Omental fat pad (tissue), 4 donors: ENCODE data around the gene MAGEB4. TPM values are rescaled to one million over a fixed set of nuclear protein-coding genes. Genes with fewer than 3 reads are reported as not detected.

Source experiments
- ATAC-seq: fragments of 150-250 bp; one replicate; pipeline ENCODE4 v1.9.1; 2016; ENCODE audit warnings: mild to moderate bottlenecking, moderate library complexity; ENCODE audit not compliant: low FRiP score
- DNase-seq: peaks from one replicate; pipeline ENCODE4 v3.0.0-alpha.2; 2019; ENCODE audit warnings: low spot score
- total RNA-seq, 4 donors: library from RNA; depleted of rRNA; stranded (reverse); fragments of >200 nt; gene quantifications; one replicate each; pipeline ENCODE4 v1.1.0, GENCODE V29; 2016
- TF ChIP-seq, protein P1 (sequence below), 3 donors: fragments of 450-650 bp; IDR thresholded peaks; one replicate each; pipeline ENCODE4 v1.5.1; 2016 to 2017; ENCODE audit warnings: antibody characterized with exemption in 3 of 3, mild to moderate bottlenecking in 3 of 3, moderate library complexity in 2 of 3

MAGEB4 gene
- total RNA-seq, 4 donors from 2014 or later = not detected

GRCh38 chrX:30220661-30221060, 21.1 kb upstream of the MAGEB4 start:
- TF ChIP-seq, protein P1, sequence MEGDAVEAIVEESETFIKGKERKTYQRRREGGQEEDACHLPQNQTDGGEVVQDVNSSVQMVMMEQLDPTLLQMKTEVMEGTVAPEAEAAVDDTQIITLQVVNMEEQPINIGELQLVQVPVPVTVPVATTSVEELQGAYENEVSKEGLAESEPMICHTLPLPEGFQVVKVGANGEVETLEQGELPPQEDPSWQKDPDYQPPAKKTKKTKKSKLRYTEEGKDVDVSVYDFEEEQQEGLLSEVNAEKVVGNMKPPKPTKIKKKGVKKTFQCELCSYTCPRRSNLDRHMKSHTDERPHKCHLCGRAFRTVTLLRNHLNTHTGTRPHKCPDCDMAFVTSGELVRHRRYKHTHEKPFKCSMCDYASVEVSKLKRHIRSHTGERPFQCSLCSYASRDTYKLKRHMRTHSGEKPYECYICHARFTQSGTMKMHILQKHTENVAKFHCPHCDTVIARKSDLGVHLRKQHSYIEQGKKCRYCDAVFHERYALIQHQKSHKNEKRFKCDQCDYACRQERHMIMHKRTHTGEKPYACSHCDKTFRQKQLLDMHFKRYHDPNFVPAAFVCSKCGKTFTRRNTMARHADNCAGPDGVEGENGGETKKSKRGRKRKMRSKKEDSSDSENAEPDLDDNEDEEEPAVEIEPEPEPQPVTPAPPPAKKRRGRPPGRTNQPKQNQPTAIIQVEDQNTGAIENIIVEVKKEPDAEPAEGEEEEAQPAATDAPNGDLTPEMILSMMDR (IDR thresholded peaks at IDR 0.05) = no peak
- DNase-seq = no peak
- ATAC-seq = no peak

- TF ChIP-seq, protein P1 (IDR thresholded peaks at IDR 0.05) = no peak
- ATAC-seq (no peak), DNase-seq (no peak)
Observed at GRCh38 chrX:30224536-30224935, 17.3 kb upstream of the MAGEB4 start.

DNA sequence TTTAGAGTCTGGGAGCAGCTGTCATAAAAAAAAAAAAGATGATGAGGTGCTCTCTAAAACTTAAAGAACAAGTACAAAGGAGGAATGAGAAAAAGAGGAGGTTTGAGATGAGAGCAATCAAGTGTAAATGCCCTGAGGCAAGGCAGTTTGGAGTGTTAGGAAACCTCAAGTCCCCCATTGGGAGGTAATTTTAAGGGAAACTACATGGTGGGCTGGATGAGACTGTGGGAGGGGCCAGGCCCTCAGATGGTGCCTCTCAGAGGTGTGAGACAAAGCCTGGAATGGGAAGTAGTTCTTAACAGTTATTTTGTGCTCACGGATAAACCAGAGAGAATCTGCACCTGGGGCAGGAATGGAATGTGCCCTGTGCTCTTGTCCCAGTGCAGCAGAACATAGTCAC, 13.3 kb upstream of the MAGEB4 start:
- ATAC-seq = no peak
- TF ChIP-seq, protein P1 (IDR thresholded peaks at IDR 0.05) = no peak
- no peak for DNase-seq

GRCh38 chrX:30230395-30230794, 11.4 kb upstream of the MAGEB4 start, which contains the start of gene MAGEB3:
TSS of gene MAGEB3 (plus strand) at chrX:30230657. CDS start at chrX:30235925, 5,268 bp downstream.
- TF ChIP-seq, protein P1 (IDR thresholded peaks at IDR 0.05) = no peak
- DNase-seq = no peak
- no peak for ATAC-seq

DNA sequence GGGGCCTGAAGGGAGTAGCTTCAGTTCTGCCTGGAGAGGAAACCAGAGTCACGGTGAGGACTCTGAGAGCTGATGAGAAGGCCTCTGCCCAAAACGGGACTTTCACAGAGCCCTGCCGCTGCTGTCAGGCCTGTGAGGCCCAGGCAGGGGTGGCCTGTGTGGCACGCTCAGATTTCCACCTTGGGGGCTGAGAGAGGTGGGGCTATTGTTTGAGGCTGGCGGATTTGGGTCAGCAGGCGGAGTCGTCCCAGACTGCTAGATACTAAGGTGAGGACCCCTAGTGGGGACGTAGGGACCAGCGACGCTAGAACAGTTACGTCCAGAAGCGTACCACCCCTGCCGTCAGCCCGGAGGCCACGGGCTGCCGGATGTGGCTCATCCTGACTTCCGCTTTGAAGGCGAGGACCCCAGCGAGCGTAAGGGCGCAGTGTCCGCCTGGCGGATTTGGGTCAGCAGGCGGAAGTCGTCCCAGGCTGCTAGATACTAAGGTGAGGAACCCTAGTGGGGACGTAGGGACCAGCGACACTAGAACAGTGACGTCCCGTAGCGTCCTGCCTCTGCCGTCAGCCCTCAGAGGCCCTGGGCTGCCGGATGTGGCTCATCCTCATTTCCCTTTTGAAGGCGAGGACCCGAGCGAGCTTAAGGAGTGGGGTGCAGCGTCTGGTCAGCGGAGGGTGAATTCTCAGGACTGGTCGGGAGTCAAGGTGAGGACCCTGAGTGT, 5.1 kb downstream of the MAGEB4 start, which contains the start of gene MAGEB1:
MAGEB1 (plus strand) TSS at position 378 of the 721 bp plus-strand sequence. CDS start 3,348 bp downstream, outside the sequence.
- DNase-seq = no peak
- TF ChIP-seq, protein P1 (IDR thresholded peaks at IDR 0.05) = no peak
- ATAC-seq = no peak

DNA sequence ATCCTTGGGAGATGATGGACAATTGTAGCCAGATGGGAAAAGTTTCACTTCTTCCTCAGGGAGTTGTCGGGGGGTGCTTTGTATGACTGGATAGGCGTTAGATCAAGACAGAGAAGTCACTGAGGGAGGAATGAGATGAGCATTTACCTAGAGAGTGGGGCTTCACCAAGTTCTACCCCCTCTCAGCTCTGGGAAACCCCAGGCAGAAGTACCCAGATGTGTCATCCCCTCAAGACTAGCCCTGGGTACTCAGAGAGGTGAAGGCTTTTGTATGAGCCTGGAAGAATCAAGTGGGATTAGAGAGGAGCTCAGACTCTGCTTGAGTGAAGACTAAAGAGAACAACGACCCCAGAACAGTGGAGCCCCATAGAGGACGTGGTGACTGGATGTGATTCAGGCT, 7.1 kb downstream of the MAGEB4 start:
- no peak for DNase-seq
- TF ChIP-seq, protein P1 (IDR thresholded peaks at IDR 0.05) = no peak
- no peak for ATAC-seq

DNA sequence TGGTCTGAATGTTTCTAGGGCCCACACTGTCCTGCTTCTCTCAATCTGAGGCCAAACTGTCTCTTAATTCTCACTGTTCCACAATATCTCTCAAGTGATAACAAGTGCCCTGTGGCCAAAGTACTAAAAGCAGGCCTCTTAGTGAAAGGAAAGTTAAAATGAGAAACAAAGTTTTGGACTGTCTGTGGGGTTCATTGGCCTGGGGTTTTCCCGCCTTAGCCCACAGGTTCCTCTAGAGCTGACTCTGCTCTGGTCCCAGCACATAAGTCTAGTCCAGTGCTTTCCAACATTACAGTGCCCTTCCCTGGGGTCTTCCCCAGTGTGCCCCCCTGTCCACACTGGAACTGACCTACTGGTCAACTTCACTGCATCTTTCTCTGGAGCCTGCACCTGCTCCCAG, 11.5 kb downstream of the MAGEB4 start:
- TF ChIP-seq, protein P1 (IDR thresholded peaks at IDR 0.05) = no peak
- no peak for ATAC-seq
- DNase-seq = no peak
